Right cardiac atrium (tissue), 5 donors: Measurements from ENCODE around the gene BPIFB3. TPM values are rescaled to one million over a fixed set of nuclear protein-coding genes. Genes with fewer than 3 reads are reported as not detected.

Source experiments
- ATAC-seq, 2 donors: fragments of 200-7000 bp; cut with Tn5 transposase; one replicate each; pipeline versions ENCODE4 v1.8.0 to v1.9.1; 2020; ENCODE audit warnings: moderate library complexity in 2 of 2, mild to moderate bottlenecking in 1 of 2
- DNase-seq, 3 donors: peaks; one replicate each; pipeline ENCODE4 v3.0.0-alpha.2; 2020
- H3K27ac ChIP-seq: one replicate; pipeline ENCODE4 v1.5.1; 2013; ENCODE audit warnings: mild to moderate bottlenecking, low read length, control low read depth, moderate library complexity
- H3K27me3 ChIP-seq: one replicate; pipeline ENCODE4 v1.6.1; 2013; ENCODE audit not compliant: control insufficient read depth, insufficient read depth
- H3K4me1 ChIP-seq: one replicate; pipeline ENCODE4 v1.6.1; 2013; ENCODE audit warnings: low read length; ENCODE audit not compliant: control insufficient read depth, insufficient read depth
- H3K4me3 ChIP-seq: one replicate; pipeline ENCODE4 v1.5.1; 2013; ENCODE audit warnings: low read length, control low read depth
- H3K9me3 ChIP-seq: one replicate; pipeline ENCODE4 v1.6.1; 2013; ENCODE audit warnings: low read length; ENCODE audit not compliant: control insufficient read depth
- WGBS: extraction: QIAGEN DNeasy Blood & Tissue Kit; methylation state at CpG from one replicate; pipeline ENCODE4 v1.1.7; 2013; 5-methylcytosine and 5-hydroxymethylcytosine counted together
- intact Hi-C, 4 donors: fragments of 100-400 bp; cut with DNase I; formaldehyde crosslinking; loops; one replicate each; pipeline versions ENCODE4 v1.11.0 to v1.14.0; 2022 to 2023
- long read RNA-seq, 4 donors: library from polyadenylated mRNA; unstranded; transcript quantifications; one replicate each; pipeline ENCODE4 v2.0.0, GENCODE V29; 2020 to 2021
- polyA plus RNA-seq: library from polyadenylated mRNA; stranded (reverse); fragments of 200-250 nt; gene quantifications from one replicate; pipeline ENCODE4 v1.2.3, GENCODE V29; 2013
- total RNA-seq, 4 donors: library from RNA; stranded (reverse); fragmentation: NEBNext Ultra II Directional; extraction: Animal tissue kit (Norgen Biotek cat#: 25700); gene quantifications; one replicate each; pipeline ENCODE4 v1.2.1, GENCODE V29; 2021
- donor health status: healthy with polysubstance abuse.
- donor health status: DM: no; HTN: yes; CAD: no.
- donor health status: DM: no; HTN: no; CAD: no.
- donor health status: DM: no; HTN: yes; CAD: no; lungs with severe emphysema.
- donor health status: DM: yes; HTN: yes; CAD: no.

BPIFB3 gene, protein sequence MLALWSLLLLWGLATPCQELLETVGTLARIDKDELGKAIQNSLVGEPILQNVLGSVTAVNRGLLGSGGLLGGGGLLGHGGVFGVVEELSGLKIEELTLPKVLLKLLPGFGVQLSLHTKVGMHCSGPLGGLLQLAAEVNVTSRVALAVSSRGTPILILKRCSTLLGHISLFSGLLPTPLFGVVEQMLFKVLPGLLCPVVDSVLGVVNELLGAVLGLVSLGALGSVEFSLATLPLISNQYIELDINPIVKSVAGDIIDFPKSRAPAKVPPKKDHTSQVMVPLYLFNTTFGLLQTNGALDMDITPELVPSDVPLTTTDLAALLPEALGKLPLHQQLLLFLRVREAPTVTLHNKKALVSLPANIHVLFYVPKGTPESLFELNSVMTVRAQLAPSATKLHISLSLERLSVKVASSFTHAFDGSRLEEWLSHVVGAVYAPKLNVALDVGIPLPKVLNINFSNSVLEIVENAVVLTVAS
- not detected for total RNA-seq
- polyA plus RNA-seq: not detected
- long read RNA-seq, donor 1: 0 reads
- long read RNA-seq, donor 2: 0 reads
- long read RNA-seq, donor 3: 0 reads
- long read RNA-seq, donor 4: 0 reads

DNA sequence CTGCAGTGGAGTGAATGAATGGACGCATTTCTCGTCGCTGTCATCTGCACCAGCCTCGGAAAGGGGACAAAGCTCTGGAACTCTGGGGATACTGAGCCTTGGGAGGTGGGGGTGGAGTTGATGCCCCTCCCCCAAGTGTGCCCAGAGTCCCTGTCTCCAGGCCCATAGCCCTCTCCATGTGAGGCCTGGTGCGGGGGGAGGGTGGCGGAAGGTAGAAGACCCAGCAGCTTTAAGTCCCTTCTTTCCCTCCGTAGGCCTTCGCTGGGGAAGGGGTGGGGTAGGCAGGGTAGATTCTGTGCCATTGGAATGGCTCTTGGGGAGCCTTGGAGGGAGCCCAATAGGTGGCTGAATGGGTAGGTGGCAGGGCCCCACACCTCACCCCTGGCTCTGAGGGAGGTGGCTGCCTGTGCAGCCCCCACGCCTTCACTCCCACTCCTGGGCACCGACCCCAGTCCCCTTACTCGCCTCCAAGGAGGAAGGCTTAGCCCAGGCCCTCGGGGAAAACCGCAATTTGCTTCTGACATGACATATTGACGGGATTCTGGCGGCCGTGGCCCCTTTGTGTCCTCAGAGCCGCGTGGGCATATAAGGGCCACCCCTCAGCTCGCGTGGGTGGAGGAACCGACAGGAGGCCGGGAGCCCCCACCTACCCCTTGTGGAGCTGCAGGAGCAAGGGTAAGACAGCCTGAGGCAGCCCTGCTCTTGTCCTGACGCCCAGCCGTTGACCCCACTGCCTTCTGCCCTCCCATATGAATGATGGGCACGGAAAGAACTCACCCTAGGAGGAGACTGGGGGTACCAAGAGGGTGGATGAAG lies at the start of gene BPIFB3:
TSS of gene BPIFB3 (plus strand) at position 613 of the 816 bp plus-strand sequence. CDS start 1,533 bp downstream, outside the sequence.
- ATAC-seq (no peak), DNase-seq (no peak)
- Histone ChIP-seq H3K4me3 (no peak within 1 kb of the TSS), H3K9me3 (no peaks in the 10 kb centered on the region), H3K27ac (no peak within 1 kb of the TSS), H3K4me1 (no peaks in the 10 kb centered on the region), H3K27me3 (no peaks in the 10 kb centered on the region)
- WGBS: 75% methylated on average over 25 of the region's 25 CpGs
- intact Hi-C loops: no loop called here

DNA sequence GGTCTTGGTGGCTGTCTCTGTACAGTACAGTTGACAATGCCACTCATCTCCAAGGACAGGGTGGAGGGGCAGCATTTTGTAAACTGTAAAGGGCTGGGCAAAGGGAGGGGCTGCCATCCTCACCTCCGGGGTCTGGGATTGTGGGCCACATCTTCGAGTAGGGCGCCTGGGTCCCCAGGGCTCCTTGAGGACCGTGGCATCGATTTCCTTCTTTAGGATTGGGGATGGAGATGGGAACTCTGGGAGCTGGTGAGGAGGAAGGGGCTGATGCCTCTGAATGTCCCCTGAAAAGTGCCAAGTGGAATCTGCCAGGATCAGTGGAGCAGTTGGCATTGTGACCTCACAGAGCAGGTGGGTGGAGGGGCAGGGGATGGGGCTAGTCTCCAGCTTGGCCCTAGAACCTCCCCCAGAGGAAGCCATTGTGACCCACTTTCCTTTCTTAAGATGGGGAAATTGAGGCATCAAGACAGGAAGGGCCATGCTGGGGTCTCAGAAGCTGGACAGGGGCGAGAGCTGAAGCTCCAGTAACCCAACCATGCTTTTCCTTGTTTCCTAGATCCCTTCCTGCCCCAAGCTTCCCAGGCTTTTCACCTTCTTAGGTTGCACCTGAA lies 49.5 kb upstream of the BPIFB3 start, which contains the start of gene SUN5:
TSS of gene SUN5 (minus strand) at position 293 of the 611 bp plus-strand sequence. CDS start at position 200, 93 bp downstream.
- H3K9me3 ChIP-seq: no peaks in the 10 kb centered on the region
- H3K27me3 ChIP-seq: no peaks in the 10 kb centered on the region
- H3K4me1 ChIP-seq: no peaks in the 10 kb centered on the region
- 80% methylated on average over 6 of the region's 6 CpGs for WGBS
- intact Hi-C loops: no loop called here
- no peak within 1 kb of the TSS for H3K27ac ChIP-seq
- ATAC-seq (no peak), DNase-seq (no peak)
- no peak within 1 kb of the TSS for H3K4me3 ChIP-seq

DNA sequence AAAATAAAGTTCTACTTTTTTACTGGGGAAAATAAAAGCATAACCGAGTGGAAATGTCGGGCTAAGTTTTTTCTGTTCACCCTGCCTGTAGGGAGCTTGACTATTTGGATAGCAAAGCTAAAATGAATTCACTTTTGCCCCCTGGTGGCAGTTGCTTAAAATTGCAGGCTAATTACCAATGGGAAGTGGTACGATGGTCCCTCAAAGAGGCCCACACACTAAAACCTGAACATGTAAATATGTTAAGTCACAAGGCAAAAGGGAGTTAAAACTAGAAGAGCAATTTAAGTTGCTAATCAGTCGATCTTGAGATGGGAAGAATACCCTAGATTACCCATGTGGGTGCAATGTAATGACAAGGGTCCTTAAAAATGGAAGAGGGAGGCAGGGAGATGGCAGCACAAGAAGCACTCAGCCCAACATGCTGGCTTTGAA lies 48.6 kb upstream of the BPIFB3 start:
- ATAC-seq: no peak
- no peaks in the 10 kb centered on the region for H3K27me3 ChIP-seq
- intact Hi-C loops: no loop called here
- no peaks in the 10 kb centered on the region for H3K9me3 ChIP-seq
- no peak for DNase-seq
- WGBS: 47% methylated on average over 4 of the region's 4 CpGs
- H3K4me1 ChIP-seq: no peaks in the 10 kb centered on the region
- no peak overlapping the region for H3K4me3 ChIP-seq
- no peak overlapping the region for H3K27ac ChIP-seq

DNA sequence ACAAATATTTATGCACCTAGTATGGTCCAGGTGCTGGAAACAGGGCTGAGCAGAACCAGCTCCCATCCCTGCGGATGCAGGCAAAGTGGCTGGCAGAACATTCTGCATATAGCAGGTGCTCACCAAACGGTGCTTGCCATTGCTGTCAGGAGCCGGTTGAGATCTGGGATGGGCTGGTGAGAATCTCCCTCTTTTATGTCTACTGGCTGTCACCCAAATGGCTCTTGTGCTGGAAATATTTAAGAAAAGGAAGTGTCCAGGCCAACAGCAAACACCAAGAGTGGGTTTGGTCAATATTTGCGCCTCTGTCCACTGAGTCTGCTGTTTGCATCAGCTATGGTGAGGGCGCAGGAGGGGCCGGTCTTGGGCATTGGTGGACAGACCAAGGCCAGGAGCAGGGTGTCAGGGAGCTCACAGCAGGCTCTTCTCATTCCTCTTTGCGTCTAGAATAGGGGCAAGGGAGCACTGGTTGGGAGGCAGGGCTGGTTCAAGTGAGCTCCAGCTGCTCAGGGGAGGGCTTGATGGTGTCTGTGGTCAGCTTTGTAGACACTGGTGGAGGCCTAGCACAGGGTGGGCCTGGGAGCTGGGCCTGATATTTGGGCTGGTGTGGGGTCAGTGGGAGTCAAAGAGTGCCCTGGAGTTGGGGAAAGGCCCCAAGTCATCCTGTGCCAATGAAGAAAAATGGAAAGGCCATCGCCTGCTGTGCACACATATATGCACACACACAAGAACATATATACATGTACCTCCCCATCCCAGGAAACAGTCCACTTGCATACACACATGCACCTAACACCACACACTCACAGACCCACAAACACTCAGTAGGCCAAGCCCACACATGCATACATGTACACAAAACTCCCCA lies 47.6 kb upstream of the BPIFB3 start:
- DNase-seq (no peak), ATAC-seq (no peak)
- H3K27me3 ChIP-seq: no peaks in the 10 kb centered on the region
- intact Hi-C loops: no loop called here
- no peaks in the 10 kb centered on the region for H3K9me3 ChIP-seq
- 75% methylated on average over 8 of the region's 8 CpGs for WGBS
- H3K27ac ChIP-seq: no peak overlapping the region
- no peaks in the 10 kb centered on the region for H3K4me1 ChIP-seq
- H3K4me3 ChIP-seq: no peak overlapping the region

DNA sequence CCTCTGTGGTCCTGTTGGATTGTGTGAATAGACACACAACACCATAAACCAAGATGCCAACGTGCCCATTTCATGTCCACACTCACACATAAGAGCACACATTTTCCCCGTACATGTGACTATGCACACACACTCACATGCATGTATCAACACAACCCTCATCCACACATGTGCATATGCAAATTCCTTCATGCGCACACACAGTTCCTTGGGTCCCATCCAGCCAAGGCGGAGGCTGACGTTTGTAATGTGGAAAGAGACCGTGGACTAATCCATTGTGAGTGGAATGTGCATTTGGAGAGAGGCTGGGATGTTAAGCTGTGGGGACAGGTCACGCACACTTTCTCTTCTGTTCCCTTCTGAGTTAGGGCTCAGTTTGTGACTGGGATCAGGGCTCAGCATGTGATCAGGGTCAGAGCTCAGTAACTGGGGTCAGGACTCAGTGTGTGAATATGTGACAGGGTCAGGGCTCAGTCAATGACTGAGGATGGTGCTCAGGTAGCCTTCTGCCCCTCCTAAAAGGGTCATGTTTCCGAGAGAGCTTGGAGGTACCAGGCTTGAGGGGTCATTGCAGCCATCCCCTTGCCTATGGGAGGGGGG lies 46.8 kb upstream of the BPIFB3 start:
- Histone ChIP-seq H3K9me3 (no peaks in the 10 kb centered on the region), H3K27ac (no peak overlapping the region), H3K27me3 (no peaks in the 10 kb centered on the region), H3K4me3 (no peak overlapping the region), H3K4me1 (no peaks in the 10 kb centered on the region)
- WGBS: 84% methylated on average over 8 of the region's 8 CpGs
- intact Hi-C loops: no loop called here
- ATAC-seq (no peak), DNase-seq (no peak)

DNA sequence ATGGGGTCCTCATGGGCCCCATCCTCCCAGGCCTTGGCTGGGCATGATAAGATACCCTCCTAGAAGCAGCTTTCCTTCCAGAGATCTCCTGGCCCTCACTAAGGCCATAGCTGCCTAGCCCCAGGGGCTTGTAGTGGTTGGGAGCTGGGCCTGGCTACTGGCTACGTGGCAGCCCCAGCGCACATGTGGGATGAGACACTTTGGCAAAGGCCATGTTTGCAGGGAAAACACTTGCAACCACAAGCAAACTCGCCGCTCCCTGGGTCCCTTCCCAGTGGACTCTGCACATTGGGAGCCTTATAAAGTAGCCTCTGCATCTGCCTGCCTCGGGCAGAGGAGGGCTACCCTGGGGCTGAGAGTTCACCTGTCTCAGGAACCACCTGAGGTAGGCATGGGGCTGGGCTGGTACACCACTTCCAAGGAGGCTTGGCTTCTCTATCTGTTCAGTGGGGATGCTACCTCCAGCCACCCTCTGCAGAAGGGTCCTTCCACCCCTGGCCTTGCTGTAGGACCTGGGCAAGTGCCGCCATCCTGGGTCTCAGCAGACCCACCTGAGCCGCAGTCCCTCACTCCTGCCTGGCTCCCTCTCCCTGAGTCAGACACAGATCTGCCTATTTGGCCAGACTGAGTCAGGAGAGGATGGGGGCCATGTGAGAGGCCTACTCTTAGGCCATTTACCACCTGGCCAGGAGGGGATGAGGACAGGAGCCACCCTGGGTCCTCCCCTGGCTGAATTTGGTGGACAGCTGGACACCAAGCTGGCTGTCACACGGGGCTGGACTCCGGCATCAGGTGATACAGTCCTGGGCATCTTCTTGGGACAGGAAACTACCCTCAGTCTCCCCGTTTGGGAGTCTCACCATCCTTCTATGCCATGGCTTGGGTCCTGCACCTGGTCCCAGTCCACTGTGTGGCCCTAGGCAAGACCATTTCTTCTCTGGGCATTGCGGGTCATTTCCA lies 46.0 kb upstream of the BPIFB3 start, which contains the start of gene BPIFB2:
TSS of gene BPIFB2 (plus strand) at position 329 of the 960 bp plus-strand sequence. CDS start 871 bp downstream, outside the sequence.
- intact Hi-C loops: no loop called here
- no peak within 1 kb of the TSS for H3K27ac ChIP-seq

DNA sequence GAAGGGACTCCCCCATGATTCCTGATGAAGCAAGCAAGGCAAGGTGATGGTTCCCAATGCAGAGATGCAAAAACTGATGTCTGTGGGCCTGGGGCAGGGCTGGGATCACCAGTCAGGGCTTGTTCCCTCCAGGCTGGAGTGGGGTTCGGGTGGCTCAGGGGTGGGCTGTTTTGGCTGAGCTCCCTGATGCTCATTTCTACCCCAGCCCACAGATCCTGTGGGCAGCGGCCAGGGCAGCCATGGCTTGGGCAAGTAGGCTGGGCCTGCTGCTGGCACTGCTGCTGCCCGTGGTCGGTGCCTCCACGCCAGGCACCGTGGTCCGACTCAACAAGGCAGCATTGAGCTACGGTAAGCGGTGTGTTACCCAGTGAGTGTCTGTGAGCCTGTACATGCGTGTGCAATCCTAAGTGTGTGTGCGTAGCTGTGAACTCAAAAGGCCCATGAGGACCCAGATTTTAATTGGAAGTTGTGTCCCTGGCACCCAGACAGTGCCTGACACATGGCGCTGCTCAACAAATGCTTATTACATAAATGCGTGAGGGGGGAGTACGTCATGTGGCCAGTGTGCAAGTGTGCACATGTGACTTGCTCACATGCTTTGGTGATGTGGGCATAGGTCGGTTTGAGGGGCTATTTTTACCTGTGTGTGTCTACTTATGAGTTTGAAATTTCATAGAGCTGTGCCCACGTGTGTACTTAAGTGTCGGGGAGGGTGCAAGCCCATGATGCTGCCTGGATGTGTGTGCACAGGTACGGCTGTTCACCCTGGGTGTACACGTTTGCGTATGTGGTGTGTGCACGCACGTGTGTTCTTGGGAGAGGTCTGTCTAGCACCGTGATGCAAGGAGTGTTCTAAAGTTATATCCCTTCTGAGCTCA lies 45.1 kb upstream of the BPIFB3 start:
- 85% methylated on average over 23 of the region's 23 CpGs for WGBS
- H3K27ac ChIP-seq: no peak overlapping the region
- H3K4me1 ChIP-seq: no peaks in the 10 kb centered on the region
- no peak overlapping the region for H3K4me3 ChIP-seq
- no peak for DNase-seq
- intact Hi-C loops: no loop called here
- H3K27me3 ChIP-seq: no peaks in the 10 kb centered on the region
- ATAC-seq: no peak
- H3K9me3 ChIP-seq: no peaks in the 10 kb centered on the region

More for the DNA sequence above, 46.0 kb upstream of the BPIFB3 start, which contains the start of gene BPIFB2:
- H3K27me3 ChIP-seq: no peaks in the 10 kb centered on the region
- H3K4me3 ChIP-seq: no peak within 1 kb of the TSS
- H3K9me3 ChIP-seq: no peaks in the 10 kb centered on the region
- 87% methylated on average over 11 of the region's 11 CpGs for WGBS
- H3K4me1 ChIP-seq: no peaks in the 10 kb centered on the region
- DNase-seq: no peak
- no peak for ATAC-seq

DNA sequence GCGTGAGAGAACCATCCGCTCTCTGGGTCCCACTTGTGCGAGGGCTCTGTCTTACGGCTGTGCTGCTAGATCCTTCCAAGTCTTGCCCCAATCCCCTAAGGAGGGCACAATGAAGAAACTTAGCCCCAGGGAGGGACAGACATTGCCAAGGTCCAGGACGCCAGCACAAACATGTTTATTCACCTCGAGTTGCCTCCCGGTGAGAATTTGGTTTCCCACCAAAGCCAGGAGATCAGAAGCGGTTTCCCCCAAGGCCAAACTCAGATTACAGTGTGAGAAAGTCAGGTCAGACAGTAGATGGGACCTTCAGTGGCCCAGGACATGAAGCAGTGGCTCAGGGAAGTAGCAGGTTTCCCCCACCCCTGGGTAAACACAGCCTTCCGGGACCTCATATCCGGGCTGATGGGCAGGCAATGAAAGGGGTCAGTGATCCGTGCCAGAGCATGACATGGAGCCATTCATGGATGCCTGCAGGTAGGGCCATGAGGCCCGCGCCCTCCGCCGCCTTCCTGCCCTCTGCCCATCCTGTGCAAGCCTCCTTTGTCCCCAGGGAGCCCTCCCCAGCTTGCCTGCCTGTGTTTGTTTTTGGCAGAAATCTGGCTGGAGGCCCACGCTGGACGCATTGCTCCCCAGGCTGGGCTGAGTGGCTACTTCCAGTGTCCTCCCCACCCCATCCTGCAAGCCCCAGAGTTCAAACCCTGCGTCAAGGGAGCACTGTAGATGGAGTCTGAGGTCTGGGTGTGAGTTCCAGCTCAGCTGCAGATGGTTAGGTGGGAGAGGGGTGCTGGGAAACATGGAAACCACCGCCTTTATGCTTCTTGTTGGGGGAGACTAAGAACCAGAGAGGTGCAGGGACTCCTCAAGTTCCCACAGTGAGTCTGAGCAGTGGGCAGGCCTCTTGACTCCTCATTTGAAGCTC lies 44.2 kb upstream of the BPIFB3 start:
- DNase-seq: no peak
- WGBS: 52% methylated on average over 19 of the region's 19 CpGs

More for the DNA sequence above, 44.2 kb upstream of the BPIFB3 start:
- no peaks in the 10 kb centered on the region for H3K9me3 ChIP-seq
- no peaks in the 10 kb centered on the region for H3K4me1 ChIP-seq
- H3K4me3 ChIP-seq: no peak overlapping the region
- ATAC-seq: no peak
- intact Hi-C loops: no loop called here
- H3K27ac ChIP-seq: no peak overlapping the region
- no peaks in the 10 kb centered on the region for H3K27me3 ChIP-seq
